HCT116 (cell line): Measurements from ENCODE around the gene TRIM50. TPM values are rescaled to one million over a fixed set of nuclear protein-coding genes. Genes with fewer than 3 reads are reported as not detected.

ENCODE experiments used
- ATAC-seq: fragments of 200-7000 bp; cut with Tn5 transposase; 2 replicates; pipeline ENCODE4 v1.9.1; 2020; ENCODE audit warnings: mild to moderate bottlenecking, moderate library complexity
- BruUV-seq: library from RNA; stranded (reverse); fragments of 400-500 nt; replicated peaks from 2 replicates; lab custom pipeline; 2021; lab: Mats Ljungman, UMichigan
- CTCF ChIA-PET: fragments of 300-600 bp; sonication (Branson Sonifier 250); formaldehyde crosslinking; loops from one replicate; lab custom pipeline; 2021; ENCODE audit warnings: antibody characterized with exemption; lab: Charles Lee
- POLR2A ChIA-PET: fragments of 300-600, 350-600 bp; sonication (Branson Sonifier 250); formaldehyde crosslinking; loops from one replicate; lab custom pipeline; 2021; ENCODE audit warnings: antibody characterized with exemption; lab: Charles Lee
- RAD21 ChIA-PET, 2 experiments: fragments of 300-600 bp; sonication (Branson Sonifier 250); formaldehyde crosslinking; loops; one replicate each; lab custom pipeline; 2023; ENCODE audit warnings: low total read pairs in 2 of 2; ENCODE audit not compliant: uncharacterized antibody in 2 of 2, unreplicated experiment in 2 of 2, low non-redundant PET in 1 of 2; lab: Charles Lee
- DNase-seq: peaks from one replicate; pipeline ENCODE4 v3.0.0-alpha.2; 2010; ENCODE audit warnings: low read depth, low spot score
- H2AFZ ChIP-seq: fragments of 200-600 bp; shearing (Covaris generic), sonication (generic); 2 replicates; pipeline ENCODE4 v1.6.1; 2017; ENCODE audit warnings: low read depth, mixed run types, mixed read lengths, antibody characterized with exemption, low read length; ENCODE audit not compliant: poor library complexity, severe bottlenecking
- H3K27ac ChIP-seq: 2 replicates; pipeline ENCODE4 v1.5.1; 2012; ENCODE audit warnings: low read depth, low read length
- H3K27me3 ChIP-seq: fragments of 200-600 bp; sonication (generic); 2 replicates; pipeline ENCODE4 v1.6.1; 2016; ENCODE audit warnings: mixed run types, low read length, mixed read lengths; ENCODE audit not compliant: insufficient read depth
- H3K36me3 ChIP-seq, 2 experiments: fragments of 200-500 bp in 1 of 2; fragments of 200-600 bp in 1 of 2; sonication (Bioruptor generic) in 1 of 2; sonication (generic) in 1 of 2; 2 replicates each; pipeline versions ENCODE4 v1.5.1 to v1.6.1; 2014 to 2016; ENCODE audit warnings: low read length in 2 of 2, inconsistent platforms in 1 of 2, mixed read lengths in 1 of 2, mixed run types in 1 of 2; ENCODE audit not compliant: insufficient read depth in 2 of 2, control insufficient read depth in 1 of 2
- H3K4me1 ChIP-seq, 2 experiments: fragments of 200-600 bp in 1 of 2; sonication (generic) in 1 of 2; 2 replicates each; pipeline versions ENCODE4 v1.5.1 to v1.6.1; 2012 to 2017; ENCODE audit warnings: low read length in 2 of 2, inconsistent platforms in 1 of 2, mild to moderate bottlenecking in 1 of 2, mixed read lengths in 1 of 2, mixed run types in 1 of 2, moderate library complexity in 1 of 2; ENCODE audit not compliant: insufficient read depth in 2 of 2, control insufficient read depth in 1 of 2
- H3K4me2 ChIP-seq: fragments of 200-600 bp; sonication (generic); 2 replicates; pipeline ENCODE4 v1.6.1; 2017; ENCODE audit warnings: mixed run types, low read length, mixed read lengths
- H3K4me3 ChIP-seq, 2 experiments: fragments of 200-600 bp in 1 of 2; sonication (generic) in 1 of 2; replicated peaks in 1 of 2; 2 replicates each; pipeline ENCODE4 v1.5.1; 2011 to 2016; ENCODE audit warnings: low read length in 2 of 2, control low read depth in 1 of 2, low read depth in 1 of 2, mild to moderate bottlenecking in 1 of 2, mixed read lengths in 1 of 2, mixed run types in 1 of 2
- H3K79me2 ChIP-seq: fragments of 200-600 bp; sonication (generic); 2 replicates; pipeline ENCODE4 v1.6.1; 2017; ENCODE audit warnings: mild to moderate bottlenecking, mixed run types, low read length, moderate library complexity, mixed read lengths; ENCODE audit not compliant: insufficient read depth
- H3K9ac ChIP-seq: fragments of 200-600 bp; sonication (generic); 2 replicates; pipeline ENCODE4 v1.6.1; 2016; ENCODE audit warnings: low read length, mixed read lengths
- H3K9me2 ChIP-seq: fragments of 200-600 bp; sonication (generic), shearing (Covaris generic); 2 replicates; pipeline ENCODE4 v1.6.1; 2017; ENCODE audit warnings: mixed run types, mild to moderate bottlenecking, moderate library complexity; ENCODE audit not compliant: insufficient read depth
- H3K9me3 ChIP-seq, 2 experiments: fragments of 200-500 bp in 1 of 2; fragments of 200-600 bp in 1 of 2; sonication (Bioruptor generic) in 1 of 2; sonication (generic) in 1 of 2; 2 replicates each; pipeline ENCODE4 v1.6.1; 2014 to 2017; ENCODE audit warnings: low read length in 2 of 2, mixed read lengths in 2 of 2, inconsistent platforms in 1 of 2, low read depth in 1 of 2, mild to moderate bottlenecking in 1 of 2, mixed run types in 1 of 2, moderate library complexity in 1 of 2; ENCODE audit not compliant: control insufficient read depth in 1 of 2, insufficient read depth in 1 of 2
- H4K20me1 ChIP-seq: fragments of 200-600 bp; sonication (generic), shearing (Covaris generic); 2 replicates; pipeline ENCODE4 v1.6.1; 2017; ENCODE audit warnings: mixed run types, mild to moderate bottlenecking, moderate library complexity; ENCODE audit not compliant: insufficient read depth
- ATF3 ChIP-seq: IDR thresholded peaks from 2 replicates; pipeline ENCODE4 v1.6.1; 2012
- CBX3 ChIP-seq: IDR thresholded peaks from 2 replicates; pipeline ENCODE4 v1.6.1; 2012; ENCODE audit warnings: low read depth
- CEBPB ChIP-seq: IDR thresholded peaks from 2 replicates; pipeline ENCODE4 v1.6.1; 2012; ENCODE audit warnings: low read depth
- CTCF ChIP-seq, 3 experiments: fragments of 200-600 bp in 1 of 3; sonication (generic) in 1 of 3; IDR thresholded peaks in 2 of 3; conservative IDR thresholded peaks in 1 of 3; 2 replicates each; pipeline ENCODE4 v1.5.1; 2012 to 2017; ENCODE audit warnings: low read depth in 2 of 3, low read length in 2 of 3, antibody characterized with exemption in 1 of 3, borderline replicate concordance in 1 of 3, control low read depth in 1 of 3, mild to moderate bottlenecking in 1 of 3, mixed read lengths in 1 of 3, mixed run types in 1 of 3, moderate library complexity in 1 of 3; ENCODE audit not compliant: insufficient read depth in 1 of 3
- ELF1 ChIP-seq: IDR thresholded peaks from 2 replicates; pipeline ENCODE4 v1.6.1; 2012; ENCODE audit warnings: low read depth, borderline replicate concordance
- EZH2phosphoT487 ChIP-seq: fragments of 200-600 bp; IDR thresholded peaks from 2 replicates; pipeline ENCODE4 v1.6.1; 2018; ENCODE audit warnings: antibody characterized with exemption, borderline replicate concordance
- MAX ChIP-seq: IDR thresholded peaks from 2 replicates; pipeline ENCODE4 v1.6.1; 2012
- POLR2A ChIP-seq: IDR thresholded peaks from 2 replicates; pipeline ENCODE4 v1.7.0; 2011; ENCODE audit warnings: borderline replicate concordance; ENCODE audit not compliant: insufficient read depth, insufficient read length; ENCODE audit errors: extremely low read depth
- POLR2AphosphoS5 ChIP-seq: IDR thresholded peaks from 2 replicates; pipeline ENCODE4 v1.6.1; 2011; ENCODE audit warnings: mild to moderate bottlenecking, low read depth, low read length, moderate library complexity
- REST ChIP-seq: IDR thresholded peaks from 2 replicates; pipeline ENCODE4 v1.6.1; 2012; ENCODE audit warnings: low read depth
- SIN3A ChIP-seq: IDR thresholded peaks from 2 replicates; pipeline ENCODE4 v1.6.1; 2012; ENCODE audit warnings: low read depth
- TCF7L2 ChIP-seq: IDR thresholded peaks from 2 replicates; pipeline ENCODE4 v1.7.0; 2011; ENCODE audit warnings: borderline replicate concordance, inconsistent platforms; ENCODE audit not compliant: insufficient read depth, insufficient read length; ENCODE audit errors: extremely low read depth
- YY1 ChIP-seq: IDR thresholded peaks from 2 replicates; pipeline ENCODE4 v1.6.1; 2011; ENCODE audit warnings: low read length, low read depth, moderate library complexity, mild to moderate bottlenecking; ENCODE audit not compliant: insufficient replicate concordance; ENCODE audit errors: extremely low read depth
- ZBTB33 ChIP-seq: IDR thresholded peaks from 2 replicates; pipeline ENCODE4 v1.6.1; 2011; ENCODE audit warnings: mild to moderate bottlenecking, low read length, moderate library complexity; ENCODE audit not compliant: insufficient replicate concordance; ENCODE audit errors: extremely low read depth
- ZNF274 ChIP-seq: fragments of 200-500 bp; sonication (Bioruptor generic); IDR thresholded peaks from 2 replicates; pipeline ENCODE4 v1.6.1; 2014; ENCODE audit warnings: mild to moderate bottlenecking, low read depth, low read length, inconsistent platforms
- intact Hi-C: fragments of 100-400 bp; cut with micrococcal nuclease; formaldehyde crosslinking; loops from 2 replicates; pipeline ENCODE4 v1.10.0; 2022
- total RNA-seq: library from RNA; stranded (reverse); gene quantifications from one replicate; pipeline ENCODE4 v1.2.1, GENCODE V29; 2021; ENCODE audit not compliant: unreplicated experiment

The TRIM50 gene
- total RNA-seq, 1 experiment from 2014 or later, result not detected

- Histone ChIP-seq H3K4me1 (no peaks in the 10 kb centered on the region), H3K27me3 (no peaks in the 10 kb centered on the region), H3K79me2 (no peaks in the 10 kb centered on the region), H2AFZ (no peak overlapping the region), H3K4me3 (no peak overlapping the region), H3K27ac (no peak overlapping the region), H3K9me3 (no peaks in the 10 kb centered on the region), H3K36me3 (no peaks in the 10 kb centered on the region), H3K4me2 (no peak overlapping the region), H3K9me2 (no peaks in the 10 kb centered on the region), H4K20me1 (no peaks in the 10 kb centered on the region), H3K9ac (no peak overlapping the region)
- BruUV-seq, result no TSS peak
- POLR2A ChIA-PET, result no interaction called here
- ATAC-seq, result no peak
- RAD21 ChIA-PET, result interaction anchor here in 1 of 2 experiments (0.7 kb wide), 1 partner anchor 93 kb away, joined by 3 read pairs; no protein-coding TSS in a partner anchor
- CTCF ChIA-PET, result no interaction called here
- TF ChIP-seq ZBTB33 (no peak), CBX3 (no peak), MAX (no peak), ATF3 (no peak), YY1 (no peak), SIN3A (no peak), REST (no peak), TCF7L2 (no peak), CTCF (IDR thresholded peaks at IDR 0.05 in 2 of 3, conservative IDR thresholded peaks at IDR 0.05 in 1 of 3; ENCODE audit: borderline replicate concordance in 1 of 3, insufficient read depth in 1 of 3, low read depth in 2 of 3, low read length in 2 of 3) (no peak), POLR2AphosphoS5 (no peak), EZH2phosphoT487 (no peak), POLR2A (no peak), ELF1 (no peak), CEBPB (no peak), ZNF274 (no peak)
- intact Hi-C loops, result no loop called here
- DNase-seq, result no peak
Measured at GRCh38 chr7:73358590-73359275, 30.9 kb upstream of the TRIM50 start.
